K562 (cell line): ENCODE measurements around the gene GLT1D1. TPM values are rescaled to one million over a fixed set of nuclear protein-coding genes. Genes with fewer than 3 reads are reported as not detected.

ENCODE experiments used
- ATAC-seq: fragments of 200-7000 bp; cut with Tn5 transposase; 3 replicates; pipeline ENCODE4 v1.9.1; 2020; ENCODE audit warnings: moderate library complexity
- BruUV-seq: library from RNA; stranded (reverse); fragments of 400-500 nt; replicated peaks from 2 replicates; lab custom pipeline; 2021; lab: Mats Ljungman, UMichigan
- CTCF ChIA-PET: fragments of 300-600 bp; formaldehyde crosslinking; extraction: SDS; loops from one replicate; lab custom pipeline; 2021; ENCODE audit warnings: low intra/inter-chr PET ratio; lab: Yijun Ruan, JAX
- POLR2A ChIA-PET: fragments of 300-600, 350-650 bp; sonication (Branson Sonifier 250); formaldehyde crosslinking; extraction: SDS; loops from one replicate; lab custom pipeline; 2021; ENCODE audit warnings: antibody characterized with exemption, inconsistent platforms; lab: Yijun Ruan, JAX
- DNase-seq, 4 experiments: peaks; one replicate each; pipeline versions ENCODE4 v3.0.0 to v3.0.0-alpha.2; 2011 to 2018; ENCODE audit warnings: low spot score in 3 of 4, mixed read lengths in 3 of 4; ENCODE audit errors: extremely low read depth in 1 of 4
- FAIRE-seq: peaks from 2 replicates; lab custom pipeline; 2011; peaks lifted over from hg19 to GRCh38; lab: Jason Lieb, UNC
- H2AFZ ChIP-seq: 2 replicates; pipeline ENCODE4 v1.6.0; 2011; ENCODE audit warnings: low read depth, low read length, control low read depth, inconsistent platforms
- H3K27ac ChIP-seq: fragments of 200-600 bp; 3 replicates; pipeline ENCODE4 v1.8.0; 2011; ENCODE audit warnings: low read depth, mild to moderate bottlenecking, control low read depth, inconsistent platforms, low read length, moderate library complexity, mixed read lengths; ENCODE audit errors: extremely low read depth
- H3K27me3 ChIP-seq, 2 experiments: fragments of 300-600 bp in 1 of 2; 2 replicates in 1 of 2; 3 replicates in 1 of 2; pipeline versions ENCODE4 v1.6.0 to v1.8.0; 2011; ENCODE audit warnings: inconsistent platforms in 2 of 2, low read length in 2 of 2, mild to moderate bottlenecking in 1 of 2, mixed read lengths in 1 of 2, moderate library complexity in 1 of 2; ENCODE audit not compliant: control insufficient read depth in 2 of 2, insufficient read depth in 2 of 2
- H3K36me3 ChIP-seq: fragments of 300-600 bp; 3 replicates; pipeline ENCODE4 v1.8.0; 2011; ENCODE audit warnings: mild to moderate bottlenecking, low read length, inconsistent platforms; ENCODE audit not compliant: control insufficient read depth, insufficient read depth
- H3K4me1 ChIP-seq, 2 experiments: fragments of 200-600 bp in 1 of 2; replicated peaks in 1 of 2; 2 replicates in 1 of 2; 3 replicates in 1 of 2; pipeline versions ENCODE4 v1.5.1 to v1.8.0; 2011; ENCODE audit warnings: inconsistent platforms in 2 of 2, low read length in 2 of 2, mild to moderate bottlenecking in 1 of 2, mixed read lengths in 1 of 2, moderate library complexity in 1 of 2; ENCODE audit not compliant: control insufficient read depth in 2 of 2, insufficient read depth in 2 of 2
- H3K4me2 ChIP-seq: 2 replicates; pipeline ENCODE4 v1.6.1; 2011; ENCODE audit warnings: low read length, control low read depth, inconsistent platforms, mixed read lengths; ENCODE audit not compliant: insufficient read depth
- H3K4me3 ChIP-seq: fragments of 200-600 bp; sonication (generic), shearing (Covaris generic); 2 replicates; pipeline ENCODE4 v1.5.1; 2016; ENCODE audit warnings: control low read depth, inconsistent platforms
- H3K79me2 ChIP-seq: fragments of 200-600 bp; 3 replicates; pipeline ENCODE4 v1.8.0; 2011; ENCODE audit warnings: low read length, inconsistent platforms; ENCODE audit not compliant: control insufficient read depth, insufficient read depth
- H3K9ac ChIP-seq, 2 experiments: 2 replicates each; pipeline versions ENCODE4 v1.6.0 to v1.6.1; 2011; ENCODE audit warnings: low read depth in 2 of 2, low read length in 2 of 2, control low read depth in 1 of 2, inconsistent platforms in 1 of 2, mild to moderate bottlenecking in 1 of 2, mixed read lengths in 1 of 2; ENCODE audit not compliant: insufficient read depth in 1 of 2
- H3K9me1 ChIP-seq: one replicate; pipeline ENCODE4 v1.6.0; 2011; ENCODE audit warnings: inconsistent platforms, mild to moderate bottlenecking, low read length, moderate library complexity; ENCODE audit not compliant: control insufficient read depth, insufficient read depth
- H3K9me3 ChIP-seq: replicated peaks from 2 replicates; pipeline ENCODE4 v1.5.1; 2011; ENCODE audit warnings: low read depth, low read length, inconsistent platforms; ENCODE audit not compliant: control insufficient read depth, insufficient read depth
- H4K20me1 ChIP-seq: replicated peaks from 2 replicates; pipeline ENCODE4 v1.6.1; 2011; ENCODE audit warnings: low read length, inconsistent platforms, mixed read lengths; ENCODE audit not compliant: control insufficient read depth, insufficient read depth
- BRD4 ChIP-seq: fragments of 200-600 bp; sonication (generic); IDR thresholded peaks from 2 replicates; pipeline ENCODE4 v1.6.1; 2017; ENCODE audit warnings: inconsistent platforms
- CBFA2T3 ChIP-seq: fragments of 450-650 bp; IDR thresholded peaks from 2 replicates; pipeline ENCODE4 v1.6.1; 2017
- CHD2 ChIP-seq: IDR thresholded peaks from 2 replicates; pipeline ENCODE4 v1.6.1; 2011; ENCODE audit warnings: low read depth, low read length
- ETV6 ChIP-seq, 3 experiments: fragments of 150-350 bp in 1 of 3; sonication (generic) in 1 of 3; formaldehyde crosslinking in 1 of 3; IDR thresholded peaks; 2 replicates each; pipeline versions ENCODE4 v1.6.1 to v1.8.0; 2014 to 2022; ENCODE audit warnings: borderline replicate concordance in 2 of 3, low read depth in 2 of 3, antibody characterized with exemption in 1 of 3, low read length in 1 of 3, mild to moderate bottlenecking in 1 of 3, missing genetic modification reagents in 1 of 3
- MTA3 ChIP-seq: fragments of 450-650 bp; formaldehyde crosslinking; IDR thresholded peaks from 2 replicates; pipeline ENCODE4 v1.6.1; 2017; ENCODE audit warnings: mild to moderate bottlenecking, borderline replicate concordance
- MYNN ChIP-seq, 2 experiments: sonication (generic); formaldehyde crosslinking in 1 of 2; IDR thresholded peaks; 2 replicates each; pipeline versions ENCODE4 v1.5.0 to v1.6.1; 2016 to 2020; ENCODE audit warnings: antibody characterized with exemption in 1 of 2, missing genetic modification reagents in 1 of 2
- NFXL1 ChIP-seq: fragments of 450-650 bp; formaldehyde crosslinking; IDR thresholded peaks from 2 replicates; pipeline ENCODE4 v1.4.0; 2021; ENCODE audit warnings: mild to moderate bottlenecking
- SP2 ChIP-seq: IDR thresholded peaks from 2 replicates; pipeline ENCODE4 v1.6.1; 2011; ENCODE audit warnings: mild to moderate bottlenecking, low read depth, low read length, moderate library complexity; ENCODE audit not compliant: poor library complexity, severe bottlenecking; ENCODE audit errors: extremely low read depth
- ZNF408 ChIP-seq: fragments of 250-450 bp; sonication (Bioruptor Pico); IDR thresholded peaks from 2 replicates; pipeline ENCODE4 v1.4.0; 2020; ENCODE audit warnings: low read depth, mild to moderate bottlenecking, moderate library complexity
- WGBS: fragments of 100-300 bp; shearing (Covaris generic); methylation state at CpG from one replicate; pipeline ENCODE4 v1.1.6; 2016; ENCODE audit warnings: low coverage, mixed read lengths; ENCODE audit not compliant: insufficient coverage; ENCODE audit errors: missing lambda C conversion rate; 5-methylcytosine and 5-hydroxymethylcytosine counted together
- in situ Hi-C: fragments of 300-500 bp; cut with MboI; formaldehyde crosslinking; loops from 4 replicates; pipeline ENCODE4 v1.15.0; 2018; ENCODE audit warnings: inconsistent platforms, mixed read lengths
- intact Hi-C: fragments of 100-400 bp; cut with micrococcal nuclease; formaldehyde crosslinking; loops from 2 replicates; pipeline ENCODE4 v1.14.2; 2022
- polyA plus RNA-seq, 8 experiments: library from polyadenylated mRNA; depleted of rRNA in 4 of 8; stranded (reverse) in 5 of 8; unstranded in 3 of 8; fragments of >200 nt; fragmentation: Nextera tagmentation in 2 of 8; fragmentation: Illumina TruSeq in 1 of 8; extraction: Ambion mirVana in 2 of 8; extraction: Trizol in 1 of 8; gene quantifications; 2 replicates each; pipeline versions ENCODE4 v1.2.1 to v1.2.3, GENCODE V29; 2011 to 2014; ENCODE audit warnings: inconsistent platforms in 1 of 8, missing spikeins in 1 of 8
- total RNA-seq, 7 experiments: library from RNA; depleted of rRNA in 6 of 7; stranded (reverse); fragments of >200 nt in 6 of 7; fragmentation: Illumina TruSeq in 2 of 7; extraction: Trizol in 2 of 7; gene quantifications; 2 replicates each; pipeline versions ENCODE4 v1.2.1 to v1.2.3, GENCODE V29; 2011 to 2021; ENCODE audit warnings: low replicate concordance in 1 of 7
- TF ChIP-seq, protein P1 (sequence below): fragments of 250-450 bp; sonication (Bioruptor Pico); IDR thresholded peaks from 2 replicates; pipeline ENCODE4 v1.4.0; 2020
- TF ChIP-seq, protein P2 (sequence below): sonication (generic); formaldehyde crosslinking; IDR thresholded peaks from 2 replicates; pipeline ENCODE4 v1.8.0; 2022; ENCODE audit warnings: mild to moderate bottlenecking, missing genetic modification reagents
- TF ChIP-seq, protein P3 (sequence below): fragments of 450-650 bp; formaldehyde crosslinking; IDR thresholded peaks from 2 replicates; pipeline ENCODE4 v1.4.0; 2020; ENCODE audit warnings: mild to moderate bottlenecking, moderate library complexity

Gene GLT1D1
- total and polyA plus RNA-seq, 9 of the 15 experiments (the other 6 are each of a cell fraction or from before 2014, with no cell fraction given): 0.04 TPM; not detected in 8

DNA sequence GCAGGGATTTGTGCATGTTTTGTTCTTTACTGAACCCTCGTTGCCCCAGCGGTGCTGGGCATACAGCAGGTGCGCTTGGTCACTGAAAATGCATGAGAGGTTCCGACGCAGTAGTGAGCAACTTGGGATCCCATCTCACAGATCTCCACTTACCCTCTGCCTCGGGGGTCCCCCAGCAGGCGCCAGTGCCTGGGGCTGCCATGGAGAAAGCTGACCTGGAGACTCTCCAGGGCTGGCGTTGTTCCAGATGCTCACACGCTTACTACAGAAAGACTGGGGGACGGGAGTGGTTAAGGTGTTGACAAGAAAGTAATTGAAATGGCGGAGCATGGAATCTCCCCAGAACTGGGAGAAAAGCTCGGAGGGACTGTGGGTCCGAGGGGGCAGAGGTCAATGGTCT lies 14.2 kb downstream of the GLT1D1 start (continued):
- TF ChIP-seq, protein P1, sequence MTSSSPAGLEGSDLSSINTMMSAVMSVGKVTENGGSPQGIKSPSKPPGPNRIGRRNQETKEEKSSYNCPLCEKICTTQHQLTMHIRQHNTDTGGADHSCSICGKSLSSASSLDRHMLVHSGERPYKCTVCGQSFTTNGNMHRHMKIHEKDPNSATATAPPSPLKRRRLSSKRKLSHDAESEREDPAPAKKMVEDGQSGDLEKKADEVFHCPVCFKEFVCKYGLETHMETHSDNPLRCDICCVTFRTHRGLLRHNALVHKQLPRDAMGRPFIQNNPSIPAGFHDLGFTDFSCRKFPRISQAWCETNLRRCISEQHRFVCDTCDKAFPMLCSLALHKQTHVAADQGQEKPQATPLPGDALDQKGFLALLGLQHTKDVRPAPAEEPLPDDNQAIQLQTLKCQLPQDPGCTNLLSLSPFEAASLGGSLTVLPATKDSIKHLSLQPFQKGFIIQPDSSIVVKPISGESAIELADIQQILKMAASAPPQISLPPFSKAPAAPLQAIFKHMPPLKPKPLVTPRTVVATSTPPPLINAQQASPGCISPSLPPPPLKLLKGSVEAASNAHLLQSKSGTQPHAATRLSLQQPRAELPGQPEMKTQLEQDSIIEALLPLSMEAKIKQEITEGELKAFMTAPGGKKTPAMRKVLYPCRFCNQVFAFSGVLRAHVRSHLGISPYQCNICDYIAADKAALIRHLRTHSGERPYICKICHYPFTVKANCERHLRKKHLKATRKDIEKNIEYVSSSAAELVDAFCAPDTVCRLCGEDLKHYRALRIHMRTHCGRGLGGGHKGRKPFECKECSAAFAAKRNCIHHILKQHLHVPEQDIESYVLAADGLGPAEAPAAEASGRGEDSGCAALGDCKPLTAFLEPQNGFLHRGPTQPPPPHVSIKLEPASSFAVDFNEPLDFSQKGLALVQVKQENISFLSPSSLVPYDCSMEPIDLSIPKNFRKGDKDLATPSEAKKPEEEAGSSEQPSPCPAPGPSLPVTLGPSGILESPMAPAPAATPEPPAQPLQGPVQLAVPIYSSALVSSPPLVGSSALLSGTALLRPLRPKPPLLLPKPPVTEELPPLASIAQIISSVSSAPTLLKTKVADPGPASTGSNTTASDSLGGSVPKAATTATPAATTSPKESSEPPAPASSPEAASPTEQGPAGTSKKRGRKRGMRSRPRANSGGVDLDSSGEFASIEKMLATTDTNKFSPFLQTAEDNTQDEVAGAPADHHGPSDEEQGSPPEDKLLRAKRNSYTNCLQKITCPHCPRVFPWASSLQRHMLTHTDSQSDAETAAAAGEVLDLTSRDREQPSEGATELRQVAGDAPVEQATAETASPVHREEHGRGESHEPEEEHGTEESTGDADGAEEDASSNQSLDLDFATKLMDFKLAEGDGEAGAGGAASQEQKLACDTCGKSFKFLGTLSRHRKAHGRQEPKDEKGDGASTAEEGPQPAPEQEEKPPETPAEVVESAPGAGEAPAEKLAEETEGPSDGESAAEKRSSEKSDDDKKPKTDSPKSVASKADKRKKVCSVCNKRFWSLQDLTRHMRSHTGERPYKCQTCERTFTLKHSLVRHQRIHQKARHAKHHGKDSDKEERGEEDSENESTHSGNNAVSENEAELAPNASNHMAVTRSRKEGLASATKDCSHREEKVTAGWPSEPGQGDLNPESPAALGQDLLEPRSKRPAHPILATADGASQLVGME (CRISPR knock-in tag): no peak
- TF ChIP-seq NFXL1 (CRISPR knock-in tag): no peak

DNA sequence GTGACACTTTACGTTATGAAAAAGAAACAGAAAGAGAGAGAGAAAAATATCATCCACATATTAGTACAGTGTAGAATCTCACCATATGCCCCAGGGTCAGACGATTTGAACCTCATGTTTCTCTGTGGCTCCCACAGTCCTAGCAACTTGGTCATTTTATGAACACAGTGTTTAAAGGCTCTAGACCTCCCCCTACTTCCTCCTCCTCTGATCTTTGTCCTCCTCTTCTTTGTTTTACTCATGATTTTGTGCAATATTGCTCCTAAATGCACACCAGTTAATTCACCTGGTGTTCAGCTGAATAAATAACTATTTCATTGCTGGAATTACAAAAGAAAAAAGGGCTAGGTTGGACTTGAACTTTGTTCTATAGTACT lies 18.2 kb downstream of the GLT1D1 start:
- 0% methylated on average over 2 of the region's 2 CpGs for WGBS
- DNase-seq (no peak), FAIRE-seq (no peak), ATAC-seq (no peak)
- Histone ChIP-seq H3K79me2 (no peaks in the 10 kb centered on the region), H3K27me3 (peaks cover 6 to 23% of the 10 kb centered on the region in 2 experiments; a peak in 4 of 5 replicates), H3K4me1 (no peaks in the 10 kb centered on the region), H3K9ac (no peak overlapping the region), H3K9me1 (no peaks in the 10 kb centered on the region), H4K20me1 (0 out of 2 replicates have a peak, but pooled peaks cover 3% of the 10 kb centered on the region), H3K4me3 (no peak overlapping the region), H3K9me3 (no peaks in the 10 kb centered on the region), H2AFZ (no peak overlapping the region), H3K27ac (no peak overlapping the region), H3K4me2 (no peak overlapping the region), H3K36me3 (no peaks in the 10 kb centered on the region)
- in situ Hi-C loops: no loop called here
- POLR2A ChIA-PET: no interaction called here
- no TSS peak for BruUV-seq
- intact Hi-C loops: no loop called here
- CTCF ChIA-PET: no interaction called here
- TF ChIP-seq BRD4 (no peak), CBFA2T3 (no peak), MTA3 (no peak), ZNF408 (CRISPR knock-in tag) (no peak), ETV6 (IDR thresholded peaks at IDR 0.05; ENCODE audit: borderline replicate concordance in 1 of 2, low read depth in 2 of 2, low read length in 1 of 2) (no peak), ETV6 (CRISPR knock-in tag; IDR thresholded peaks at IDR 0.05; ENCODE audit: borderline replicate concordance) (no peak), MYNN (IDR thresholded peaks at IDR 0.05) (no peak), MYNN (CRISPR knock-in tag; IDR thresholded peaks at IDR 0.05) (no peak), CHD2 (no peak), SP2 (no peak)
- TF ChIP-seq, protein P2, sequence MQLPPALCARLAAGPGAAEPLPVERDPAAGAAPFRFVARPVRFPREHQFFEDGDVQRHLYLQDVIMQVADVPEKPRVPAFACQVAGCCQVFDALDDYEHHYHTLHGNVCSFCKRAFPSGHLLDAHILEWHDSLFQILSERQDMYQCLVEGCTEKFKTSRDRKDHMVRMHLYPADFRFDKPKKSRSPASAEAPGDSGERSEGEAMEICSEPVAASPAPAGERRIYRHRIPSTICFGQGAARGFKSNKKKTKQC (CRISPR knock-in tag): no peak
- TF ChIP-seq, protein P3, sequence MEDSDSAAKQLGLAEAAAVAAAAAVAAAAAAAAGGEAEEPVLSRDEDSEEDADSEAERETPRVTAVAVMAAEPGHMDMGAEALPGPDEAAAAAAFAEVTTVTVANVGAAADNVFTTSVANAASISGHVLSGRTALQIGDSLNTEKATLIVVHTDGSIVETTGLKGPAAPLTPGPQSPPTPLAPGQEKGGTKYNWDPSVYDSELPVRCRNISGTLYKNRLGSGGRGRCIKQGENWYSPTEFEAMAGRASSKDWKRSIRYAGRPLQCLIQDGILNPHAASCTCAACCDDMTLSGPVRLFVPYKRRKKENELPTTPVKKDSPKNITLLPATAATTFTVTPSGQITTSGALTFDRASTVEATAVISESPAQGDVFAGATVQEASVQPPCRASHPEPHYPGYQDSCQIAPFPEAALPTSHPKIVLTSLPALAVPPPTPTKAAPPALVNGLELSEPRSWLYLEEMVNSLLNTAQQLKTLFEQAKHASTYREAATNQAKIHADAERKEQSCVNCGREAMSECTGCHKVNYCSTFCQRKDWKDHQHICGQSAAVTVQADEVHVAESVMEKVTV (CRISPR knock-in tag): no peak
